ENCODE data around the gene HAL.

Gene HAL

GRCh38 chr12:96039516-96039915 is 43.4 kb upstream of the HAL start:
- no peak overlapping the region for H3K4me3 ChIP-seq (ENCODE audit: low read length)

GRCh38 chr12:96036765-96037455 is 40.8 kb upstream of the HAL start:
- no peak for TF ChIP-seq CTCF (conservative IDR thresholded peaks at IDR 0.05; ENCODE audit: low read depth, low read length)
- H3K4me3 ChIP-seq (ENCODE audit: low read length), result no peak overlapping the region
- DNase-seq (ENCODE audit: low read depth), result no peak

More at GRCh38 chr12:96039516-96039915, 43.4 kb upstream of the HAL start:
- TF ChIP-seq CTCF (conservative IDR thresholded peaks at IDR 0.05; ENCODE audit: low read depth, low read length), result no peak
- no peak for DNase-seq (ENCODE audit: low read depth)

- TF ChIP-seq CTCF (conservative IDR thresholded peaks at IDR 0.05; ENCODE audit: low read depth, low read length), result no peak
- DNase-seq (ENCODE audit: low read depth), result peak; percentile 95
- H3K4me3 ChIP-seq (ENCODE audit: low read length), result peak within 1 kb of the TSS; percentile 98
Observed at GRCh38 chr12:96035283-96036236, 39.4 kb upstream of the HAL start, which contains the start of gene LTA4H. TSS of gene LTA4H (minus strand) at chr12:96035587. CDS start at chr12:96035519, 68 bp downstream.

GRCh38 chr12:96034621-96035282 is 38.6 kb upstream of the HAL start:
- DNase-seq (ENCODE audit: low read depth), result peak; percentile 16
- H3K4me3 ChIP-seq (ENCODE audit: low read length), result peak overlapping the region; percentile 98
- no peak for TF ChIP-seq CTCF (conservative IDR thresholded peaks at IDR 0.05; ENCODE audit: low read depth, low read length)

GRCh38 chr12:96033549-96034389 is 37.6 kb upstream of the HAL start:
- no peak for TF ChIP-seq CTCF (conservative IDR thresholded peaks at IDR 0.05; ENCODE audit: low read depth, low read length)
- H3K4me3 ChIP-seq (ENCODE audit: low read length), result peak overlapping the region; percentile 98

GRCh38 chr12:96029826-96030225 is 33.7 kb upstream of the HAL start:
- DNase-seq (ENCODE audit: low read depth), result no peak
- no peak for TF ChIP-seq CTCF (conservative IDR thresholded peaks at IDR 0.05; ENCODE audit: low read depth, low read length)
- H3K4me3 ChIP-seq (ENCODE audit: low read length), result no peak overlapping the region

More at GRCh38 chr12:96033549-96034389, 37.6 kb upstream of the HAL start:
- no peak for DNase-seq (ENCODE audit: low read depth)
